GM18870 (cell line): ENCODE measurements around the gene TIMP3.
"Not testable (repeated sequence)": the region's sequence is repeated elsewhere in the genome, so short reads cannot be mapped to it uniquely, and the experiment has no call there.

Experiments
- ATAC-seq: cut with Tn5 transposase; IDR thresholded peaks from one replicate; pipeline ENCODE4 v1.9.1; 2021; ENCODE audit warnings: moderate library complexity; ENCODE audit not compliant: unreplicated experiment

TIMP3 gene

DNA sequence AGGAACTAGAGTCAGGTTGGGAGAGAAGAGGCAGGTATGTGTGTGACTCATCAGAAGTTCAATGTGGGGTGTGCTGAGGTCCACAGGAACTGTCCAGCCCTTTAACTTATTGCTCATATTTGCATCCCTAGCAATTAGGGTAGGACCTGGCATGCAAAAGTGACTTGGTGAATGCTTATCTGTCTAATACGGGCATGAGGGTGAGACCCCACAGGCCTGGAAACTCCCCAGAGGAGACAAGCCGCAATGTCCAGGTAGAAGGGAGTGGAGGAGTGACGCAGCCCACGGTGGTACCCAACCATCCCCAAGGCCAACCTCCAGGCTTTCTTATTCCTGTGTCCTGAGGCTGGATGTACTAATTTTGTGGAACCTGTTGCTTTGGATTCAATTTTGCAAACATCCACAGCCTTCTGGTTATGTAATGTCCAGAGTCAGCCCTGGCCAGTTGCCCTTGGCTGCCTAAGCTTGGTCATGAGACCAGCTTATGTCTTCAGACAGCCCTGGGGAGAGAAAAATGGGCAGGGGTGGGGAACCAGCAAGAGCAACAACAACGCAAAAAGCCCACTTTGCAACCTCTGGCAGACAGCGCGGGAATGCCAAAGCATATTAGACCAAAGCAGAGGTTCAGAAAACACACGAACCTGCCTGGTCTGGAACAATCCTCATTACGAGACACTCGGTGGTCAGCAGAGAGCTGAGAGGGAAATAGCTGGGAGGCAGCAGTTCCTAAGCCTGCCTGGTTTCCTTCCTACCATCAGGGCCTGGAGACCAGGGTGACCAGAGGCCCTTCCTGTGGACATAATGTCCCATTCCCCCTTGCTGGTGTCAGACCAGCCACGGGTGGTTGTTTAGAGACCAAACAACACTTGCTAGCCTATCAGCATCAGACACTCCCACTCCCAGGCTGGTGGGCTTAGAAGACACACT is 49.3 kb downstream of the TIMP3 start:
- no peak for ATAC-seq

GRCh38 chr22:32852395-32853251 is 51.1 kb downstream of the TIMP3 start:
- ATAC-seq, result no peak

DNA sequence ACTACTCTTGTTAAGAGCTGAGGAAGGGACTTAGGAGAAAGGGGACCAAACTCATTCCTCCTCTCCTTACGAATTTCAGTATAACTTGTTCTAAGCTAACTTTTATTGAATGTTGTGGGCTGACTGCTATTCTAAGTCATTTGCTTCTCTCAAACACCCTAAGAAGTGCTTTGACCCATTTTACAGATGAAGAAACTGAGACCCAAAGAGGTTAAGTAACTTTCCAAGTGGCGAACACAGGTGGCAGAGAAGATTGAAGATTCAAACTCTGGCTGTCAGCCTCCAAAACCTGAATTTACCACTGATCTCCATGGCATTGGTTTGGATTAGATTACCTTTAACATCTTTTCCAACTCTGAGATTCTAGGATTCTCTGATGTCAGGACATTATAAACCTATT is 52.2 kb downstream of the TIMP3 start:
- ATAC-seq, result no peak

DNA sequence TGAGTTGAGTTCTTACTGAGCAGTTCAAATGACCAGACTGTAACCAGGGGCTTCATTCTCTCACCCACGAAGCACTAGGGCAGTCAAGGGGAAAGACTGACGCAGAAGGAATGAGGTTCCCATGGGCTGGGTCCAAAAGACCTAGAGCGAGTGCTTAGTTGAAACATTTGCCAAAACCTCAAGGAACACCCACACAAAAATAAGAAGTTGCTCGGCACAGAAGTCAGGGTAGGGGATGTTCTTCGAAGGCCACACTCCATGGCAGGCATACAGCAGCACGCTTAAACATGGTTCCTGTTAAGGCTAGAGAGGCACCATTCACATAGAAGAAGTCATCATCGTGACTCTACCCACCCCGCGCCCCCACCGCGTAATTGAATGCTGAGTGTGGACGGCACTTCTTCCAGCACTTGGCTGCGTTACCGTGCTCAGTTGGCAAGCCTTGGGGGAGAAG is 52.9 kb downstream of the TIMP3 start:
- ATAC-seq, result no peak

DNA sequence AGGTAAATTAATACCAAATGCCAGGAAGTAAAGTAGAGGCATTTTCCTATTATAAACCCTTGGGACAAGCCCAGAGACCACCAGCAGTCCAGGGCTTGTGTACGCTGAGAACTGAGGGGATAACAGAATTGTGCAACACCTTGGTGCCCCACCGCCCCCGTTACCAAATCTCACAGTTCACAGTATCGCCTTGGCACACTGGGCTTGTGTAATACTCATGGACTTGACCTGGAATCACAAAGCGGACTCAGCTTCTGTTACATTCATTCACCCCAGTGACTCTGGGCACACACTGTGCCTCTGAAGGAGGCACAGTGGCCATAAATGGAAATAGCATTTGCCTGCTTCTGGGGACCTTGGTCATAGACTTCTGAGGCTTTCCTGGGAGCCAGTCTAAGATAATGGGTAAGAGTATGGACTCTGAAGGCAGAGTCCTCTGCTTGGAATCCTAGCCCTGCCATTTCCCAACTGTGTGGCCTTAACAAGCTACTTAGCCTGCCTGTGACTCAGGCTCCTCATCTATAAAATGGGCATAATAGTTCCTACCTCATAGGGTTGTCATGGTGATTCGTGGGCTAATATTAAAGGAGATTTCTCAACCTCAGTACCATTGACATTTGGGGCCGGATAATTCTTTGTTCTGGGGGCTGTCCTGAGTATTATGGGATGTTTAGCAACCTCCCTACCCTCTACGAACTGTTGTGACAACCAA is 53.7 kb downstream of the TIMP3 start:
- no peak for ATAC-seq

DNA sequence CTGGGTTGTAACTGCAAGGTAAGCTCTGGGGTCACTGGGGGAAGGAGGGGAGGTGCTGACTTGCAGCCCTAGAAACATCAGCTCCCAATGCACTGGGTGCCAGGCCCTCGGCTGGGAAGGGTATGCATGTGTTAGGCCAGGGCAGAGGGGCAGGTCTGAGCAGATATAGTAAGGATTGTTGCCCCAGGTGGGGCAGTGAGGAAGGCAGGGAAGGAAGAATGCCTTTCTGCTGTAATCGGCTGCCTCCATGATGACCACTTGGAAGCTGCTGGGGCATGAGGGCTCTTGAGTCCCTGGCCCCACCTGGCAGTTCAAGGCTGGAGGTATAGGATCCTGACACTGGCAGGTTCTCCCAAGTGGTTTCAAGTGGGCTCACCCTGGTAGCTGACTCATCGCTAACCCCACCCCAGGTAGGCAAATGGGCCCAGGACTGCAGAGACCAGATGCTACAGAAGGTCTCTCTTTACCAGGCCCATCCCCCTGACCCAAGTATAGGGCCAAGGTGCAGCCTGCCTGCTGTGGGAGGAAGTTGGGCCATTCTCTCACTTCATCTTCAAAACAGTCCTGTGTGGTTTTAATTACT is 56.7 kb downstream of the TIMP3 start:
- no peak for ATAC-seq

GRCh38 chr22:32858957-32859356 is 57.5 kb downstream of the TIMP3 start:
- no peak for ATAC-seq

- ATAC-seq, result no peak
Measured at GRCh38 chr22:32859743-32860142, 58.2 kb downstream of the TIMP3 start.

- ATAC-seq, result no peak
Measured at GRCh38 chr22:32861330-32861729, 59.8 kb downstream of the TIMP3 start.

DNA sequence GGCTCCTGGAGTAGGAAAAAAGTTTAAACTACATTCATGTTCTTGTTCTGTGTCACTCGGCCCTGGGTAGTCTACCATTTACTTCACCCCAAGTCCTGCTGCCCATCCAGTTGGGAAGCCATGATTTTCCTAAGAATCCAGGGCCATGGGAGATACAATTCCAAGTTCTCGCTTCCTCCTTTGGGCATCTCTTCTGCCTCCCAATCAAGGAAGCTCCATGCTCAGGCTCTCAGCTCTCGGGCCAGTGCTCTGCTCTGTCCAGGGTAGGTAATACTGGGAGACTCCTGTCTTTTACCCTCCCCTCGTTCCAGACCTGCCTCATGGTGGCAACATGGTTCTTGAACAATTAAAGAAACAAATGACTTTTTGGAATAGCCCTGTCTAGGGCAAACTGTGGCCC is 60.6 kb downstream of the TIMP3 start:
- ATAC-seq, result no peak

DNA sequence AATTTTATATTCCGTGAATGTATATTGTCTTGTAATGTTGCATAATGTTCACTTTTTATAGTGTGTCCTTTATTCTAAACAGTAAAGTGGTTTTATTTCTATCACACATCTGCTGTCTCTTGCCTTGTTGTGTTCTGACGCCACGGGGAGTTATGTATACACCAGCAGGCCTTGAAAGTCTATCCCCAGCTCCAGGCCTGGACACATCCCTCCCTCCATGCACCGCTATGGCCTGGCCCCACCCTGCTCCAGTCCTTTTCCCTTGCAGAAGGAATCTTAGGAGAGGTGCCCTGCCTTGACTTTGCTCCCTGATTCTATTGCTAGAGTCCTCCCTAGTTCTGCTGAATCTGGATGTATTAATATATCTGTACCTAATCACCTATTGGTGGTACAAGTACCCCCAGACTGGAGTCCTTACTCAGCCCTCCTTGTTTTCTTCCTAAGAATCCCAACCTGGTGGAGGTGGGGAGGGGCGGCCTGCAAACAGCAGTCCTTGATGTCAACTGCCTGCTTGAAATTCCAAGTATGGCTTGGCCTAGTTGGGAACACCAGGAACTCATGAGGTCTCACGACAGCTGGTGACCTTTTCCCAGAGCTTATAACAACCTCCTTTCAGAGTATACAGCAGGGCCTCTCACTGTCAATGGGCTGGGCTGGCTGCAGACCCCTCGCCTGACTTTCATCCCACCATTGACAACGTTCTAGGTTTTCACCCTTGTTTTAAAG is 61.6 kb downstream of the TIMP3 start:
- no peak for ATAC-seq

DNA sequence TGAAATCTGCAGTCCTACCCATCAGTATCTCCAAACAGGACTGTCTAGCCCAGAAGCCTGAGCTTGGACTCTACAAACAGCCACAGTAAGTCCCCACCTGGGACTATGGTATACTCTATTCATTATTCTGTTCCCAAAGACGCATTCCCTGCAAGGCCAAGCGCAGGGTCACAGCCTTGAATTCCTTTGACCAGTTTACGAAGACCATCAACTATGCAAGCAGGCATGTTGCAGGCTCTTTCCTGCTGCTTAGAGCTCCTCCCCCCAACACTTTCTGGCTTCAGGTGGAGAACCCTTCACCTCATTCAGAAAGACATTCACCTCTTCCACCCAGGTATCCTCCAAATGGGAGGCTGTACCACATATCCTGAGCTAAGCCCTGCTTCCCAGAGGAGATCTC is 62.5 kb downstream of the TIMP3 start:
- ATAC-seq, result no peak

GRCh38 chr22:32864596-32864995 is 63.1 kb downstream of the TIMP3 start:
- ATAC-seq, result no peak

GRCh38 chr22:32866953-32867352 is 65.4 kb downstream of the TIMP3 start:
- ATAC-seq, result no peak

DNA sequence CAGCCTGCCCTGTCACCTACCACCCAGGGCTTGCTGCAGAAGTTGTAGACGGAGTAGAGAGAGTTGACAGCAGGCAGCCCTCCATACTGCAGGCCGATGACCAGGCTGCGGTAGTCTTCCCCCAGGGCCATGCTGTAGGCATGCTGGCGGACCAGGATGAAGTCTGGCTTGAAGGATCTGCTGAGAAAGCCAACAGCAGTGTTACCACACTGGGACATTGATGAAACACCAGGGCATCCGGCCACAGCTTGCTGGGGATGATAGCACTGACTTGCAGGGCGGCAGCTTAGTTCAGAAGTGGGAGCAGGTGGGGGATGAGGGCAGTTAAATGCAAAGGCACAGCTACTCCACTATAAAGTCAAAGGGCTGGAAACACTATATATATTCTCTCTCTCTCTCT is 67.4 kb downstream of the TIMP3 start:
- no peak for ATAC-seq

- ATAC-seq, result no peak
Measured at GRCh38 chr22:32870474-32870873, 69.0 kb downstream of the TIMP3 start.

DNA sequence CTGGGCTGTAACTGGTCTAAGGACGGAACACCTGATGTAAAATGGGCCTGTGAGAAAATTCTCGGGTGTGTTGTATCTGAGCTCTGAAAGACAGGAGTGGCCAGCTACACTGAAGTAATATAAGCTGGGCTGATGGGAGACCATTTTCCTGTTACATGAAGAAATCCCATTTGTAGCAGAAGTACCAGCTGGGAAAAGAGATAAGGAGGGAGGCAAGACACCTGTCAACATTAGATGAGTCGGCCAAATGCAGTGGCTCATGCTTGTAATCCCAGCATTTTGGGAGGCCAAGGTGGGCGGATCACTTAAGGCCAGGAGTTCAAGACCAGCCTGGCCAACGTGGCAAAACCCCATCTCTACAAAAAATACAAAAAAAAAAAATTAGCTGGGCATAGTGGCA is 72.1 kb downstream of the TIMP3 start:
- not testable (repeated sequence) for ATAC-seq

- ATAC-seq, result no peak
Measured at GRCh38 chr22:32874385-32874784, 72.9 kb downstream of the TIMP3 start.

GRCh38 chr22:32874976-32875375 is 73.5 kb downstream of the TIMP3 start:
- ATAC-seq, result no peak

GRCh38 chr22:32876516-32876915 is 75.0 kb downstream of the TIMP3 start:
- ATAC-seq, result no peak
